HG02870 (cell line): ENCODE results near the gene ACBD5.
"Not testable (repeated sequence)": the region's sequence is repeated elsewhere in the genome, so short reads cannot be mapped to it uniquely, and the experiment has no call there.

Experiments used
- ATAC-seq: cut with Tn5 transposase; IDR thresholded peaks from one replicate; pipeline ENCODE4 v1.9.1; 2021; ENCODE audit warnings: mild to moderate bottlenecking, moderate library complexity; ENCODE audit not compliant: unreplicated experiment

The ACBD5 gene

GRCh38 chr10:27241010-27241651 lies 534 bp upstream of the ACBD5 start:
- peak; percentile 10 for ATAC-seq

- ATAC-seq = not testable (repeated sequence)
Measured at GRCh38 chr10:27237531-27237930, 3.1 kb downstream of the ACBD5 start.

- ATAC-seq = not testable (repeated sequence)
Measured at GRCh38 chr10:27236589-27237128, 3.9 kb downstream of the ACBD5 start.

- ATAC-seq = no peak
Measured at GRCh38 chr10:27235706-27236105, 4.9 kb downstream of the ACBD5 start.

GRCh38 chr10:27230022-27230421 lies 10.6 kb downstream of the ACBD5 start:
- no peak for ATAC-seq

GRCh38 chr10:27225642-27226257 lies 14.8 kb downstream of the ACBD5 start:
- ATAC-seq = no peak

- ATAC-seq = no peak
Measured at GRCh38 chr10:27225011-27225590, 15.5 kb downstream of the ACBD5 start.

GRCh38 chr10:27223964-27224363 lies 16.6 kb downstream of the ACBD5 start:
- no peak for ATAC-seq

GRCh38 chr10:27207350-27207749 lies 33.2 kb downstream of the ACBD5 start:
- no peak for ATAC-seq

- ATAC-seq = no peak
Measured at GRCh38 chr10:27203806-27204205, 36.8 kb downstream of the ACBD5 start.

- ATAC-seq = no peak
Measured at GRCh38 chr10:27197980-27198620, 42.5 kb downstream of the ACBD5 start.

- no peak for ATAC-seq
Measured at GRCh38 chr10:27192284-27192683, 48.3 kb downstream of the ACBD5 start.

GRCh38 chr10:27190508-27190907 lies 50.1 kb downstream of the ACBD5 start:
- ATAC-seq = no peak

GRCh38 chr10:27188897-27189296 lies 51.7 kb downstream of the ACBD5 start:
- no peak for ATAC-seq

- no peak for ATAC-seq
Measured at GRCh38 chr10:27188259-27188658, 52.3 kb downstream of the ACBD5 start.

GRCh38 chr10:27169849-27170248 lies 70.7 kb downstream of the ACBD5 start:
- no peak for ATAC-seq

- ATAC-seq = no peak
Measured at GRCh38 chr10:27158421-27158820, 82.2 kb downstream of the ACBD5 start.

- no peak for ATAC-seq
Measured at GRCh38 chr10:27157150-27157549, 83.4 kb downstream of the ACBD5 start.

- ATAC-seq = not testable (repeated sequence)
Measured at GRCh38 chr10:27156566-27156965, 84.0 kb downstream of the ACBD5 start.

GRCh38 chr10:27155066-27155754 lies 85.4 kb downstream of the ACBD5 start, which contains the start of gene MASTL:
MASTL (plus strand) TSS chr10:27155352; CDS start chr10:27155427, 75 bp downstream.
- ATAC-seq = peak; percentile 72

- peak; percentile 4 for ATAC-seq
Measured at GRCh38 chr10:27153845-27154193, 86.8 kb downstream of the ACBD5 start.
